Activated CD4-positive, alpha-beta T cell treated with anti-CD3 and anti-CD28 coated beads, Interleukin-2, amount 50 U/mL, for 24 hours (primary cell): ENCODE data around the gene BCAR1.
"Not testable (repeated sequence)": the region's sequence is repeated elsewhere in the genome, so short reads cannot be mapped to it uniquely, and the experiment has no call there.

ENCODE experiments used
- DNase-seq, 2 donors: peaks; one replicate each; pipeline ENCODE4 v3.0.0-alpha.2; 2020; ENCODE audit warnings: low read depth in 1 of 2, low spot score in 1 of 2

Gene BCAR1

GRCh38 chr16:75256696-75257343 is 5.4 kb upstream of the BCAR1 start:
- DNase-seq: no peak

GRCh38 chr16:75256059-75256571 is 4.7 kb upstream of the BCAR1 start:
- DNase-seq: no peak

- DNase-seq: no peak
Measured at GRCh38 chr16:75254359-75254837, 3.0 kb upstream of the BCAR1 start.

GRCh38 chr16:75252946-75253911 is 1.8 kb upstream of the BCAR1 start:
- DNase-seq: no peak

GRCh38 chr16:75252049-75252864 is 833 bp upstream of the BCAR1 start:
- DNase-seq: no peak

GRCh38 chr16:75250809-75251279 is 580 bp downstream of the BCAR1 start:
- DNase-seq: no peak

GRCh38 chr16:75250089-75250808 is 1.2 kb downstream of the BCAR1 start:
- DNase-seq: no peak

GRCh38 chr16:75249441-75249840 is 2.0 kb downstream of the BCAR1 start:
- no peak for DNase-seq

- no peak for DNase-seq
Measured at GRCh38 chr16:75248536-75249380, 2.7 kb downstream of the BCAR1 start.

- DNase-seq: no peak
Measured at GRCh38 chr16:75248142-75248535, 3.3 kb downstream of the BCAR1 start.

- no peak for DNase-seq
Measured at GRCh38 chr16:75247249-75247648, 4.2 kb downstream of the BCAR1 start.

GRCh38 chr16:75246504-75247205 is 4.8 kb downstream of the BCAR1 start:
- no peak for DNase-seq

GRCh38 chr16:75244844-75245758 is 6.3 kb downstream of the BCAR1 start:
- no peak for DNase-seq

- DNase-seq: no peak
Measured at GRCh38 chr16:75244225-75244809, 7.1 kb downstream of the BCAR1 start.

GRCh38 chr16:75243667-75244224 is 7.7 kb downstream of the BCAR1 start:
- no peak for DNase-seq

- not testable (repeated sequence) for DNase-seq
Measured at GRCh38 chr16:75242436-75243078, 8.9 kb downstream of the BCAR1 start.

- DNase-seq: no peak
Measured at GRCh38 chr16:75241955-75242354, 9.5 kb downstream of the BCAR1 start.
